Measurements from ENCODE around the gene SSR1. TPM values are rescaled to one million over a fixed set of nuclear protein-coding genes. Genes with fewer than 3 reads are reported as not detected.

Gene SSR1
- total and polyA plus RNA-seq, 2 of the 13 experiments (the other 11 are each of a cell fraction or from before 2014, with no cell fraction given), result 203 to 243 TPM

DNA sequence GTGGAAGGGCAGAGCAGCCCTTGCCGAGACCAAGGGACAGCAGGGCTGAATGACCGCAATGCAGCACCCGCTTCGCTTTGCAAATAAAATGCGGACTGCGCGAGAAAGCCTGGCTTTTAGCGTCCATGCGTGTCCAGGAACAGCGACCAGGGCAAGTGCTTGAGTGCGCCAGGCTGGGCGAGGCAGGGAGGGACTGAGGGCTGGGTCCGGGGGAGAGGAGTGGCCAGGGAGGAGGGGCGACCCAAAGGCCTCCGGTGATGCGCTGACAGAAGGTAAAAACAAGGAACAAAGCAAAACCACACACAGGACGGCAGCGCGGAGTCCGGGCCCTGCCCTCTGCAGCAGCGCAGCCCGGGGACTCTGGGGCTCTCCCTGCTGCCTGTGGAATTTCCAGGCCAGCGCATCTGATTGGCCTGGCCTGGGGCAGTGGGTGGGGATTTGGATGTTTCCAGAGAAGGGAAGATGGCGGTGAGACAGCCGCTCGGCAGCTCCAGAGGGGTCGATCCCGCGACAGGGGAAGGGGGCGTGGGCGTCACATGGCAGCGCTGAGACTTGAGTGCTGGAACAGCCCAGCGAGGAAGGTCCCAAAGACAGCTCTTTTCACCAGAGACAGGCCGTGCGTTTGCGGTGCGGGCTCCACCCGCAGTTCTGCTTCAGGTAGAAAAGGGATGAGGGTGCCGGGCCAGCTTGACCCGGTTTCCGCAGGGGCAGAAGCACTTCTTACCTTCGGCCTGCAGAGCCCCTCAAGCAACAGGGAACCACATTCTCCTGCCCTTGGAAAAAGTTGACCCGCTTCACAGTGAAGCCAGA is 51.8 kb downstream of the SSR1 start (continued):
- TF ChIP-seq, protein P1, sequence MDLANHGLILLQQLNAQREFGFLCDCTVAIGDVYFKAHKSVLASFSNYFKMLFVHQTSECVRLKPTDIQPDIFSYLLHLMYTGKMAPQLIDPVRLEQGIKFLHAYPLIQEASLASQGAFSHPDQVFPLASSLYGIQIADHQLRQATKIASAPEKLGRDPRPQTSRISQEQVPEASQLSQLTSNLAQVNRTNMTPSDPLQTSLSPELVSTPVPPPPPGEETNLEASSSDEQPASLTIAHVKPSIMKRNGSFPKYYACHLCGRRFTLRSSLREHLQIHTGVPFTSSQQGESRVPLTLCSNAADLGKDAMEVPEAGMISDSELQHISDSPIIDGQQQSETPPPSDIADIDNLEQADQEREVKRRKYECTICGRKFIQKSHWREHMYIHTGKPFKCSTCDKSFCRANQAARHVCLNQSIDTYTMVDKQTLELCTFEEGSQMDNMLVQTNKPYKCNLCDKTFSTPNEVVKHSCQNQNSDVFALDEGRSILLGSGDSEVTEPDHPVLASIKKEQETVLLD (CRISPR knock-in tag; IDR thresholded peaks at IDR 0.05; ENCODE audit: low read depth), result no peak
- TF ChIP-seq SAP130 (CRISPR knock-in tag; IDR thresholded peaks at IDR 0.05; ENCODE audit: low read depth), result peak; percentile 92
- peak; percentile 45; the same call in 1 of the 2 replicates for TF ChIP-seq THYN1 (CRISPR knock-in tag; IDR thresholded peaks at IDR 0.05; ENCODE audit: borderline replicate concordance, low read depth)
- 0 out of 2 replicates have a peak, but pooled peaks have one; percentile 62 for TF ChIP-seq RCOR2 (CRISPR knock-in tag; IDR thresholded peaks at IDR 0.05)
- TF ChIP-seq KMT2A (CRISPR knock-in tag; IDR thresholded peaks at IDR 0.05), result peak; percentile 85
- peak; percentile 86; the same call in 1 of the 2 replicates for TF ChIP-seq ZNF550 (CRISPR knock-in tag; IDR thresholded peaks at IDR 0.05; ENCODE audit: borderline replicate concordance)
- peak; percentile 68; the same call in 1 of the 2 replicates for TF ChIP-seq GABPB1 (CRISPR knock-in tag; IDR thresholded peaks at IDR 0.05)
- peak; percentile 56 for TF ChIP-seq NRL (CRISPR knock-in tag; IDR thresholded peaks at IDR 0.05; ENCODE audit: borderline replicate concordance)
- TF ChIP-seq, protein P2, sequence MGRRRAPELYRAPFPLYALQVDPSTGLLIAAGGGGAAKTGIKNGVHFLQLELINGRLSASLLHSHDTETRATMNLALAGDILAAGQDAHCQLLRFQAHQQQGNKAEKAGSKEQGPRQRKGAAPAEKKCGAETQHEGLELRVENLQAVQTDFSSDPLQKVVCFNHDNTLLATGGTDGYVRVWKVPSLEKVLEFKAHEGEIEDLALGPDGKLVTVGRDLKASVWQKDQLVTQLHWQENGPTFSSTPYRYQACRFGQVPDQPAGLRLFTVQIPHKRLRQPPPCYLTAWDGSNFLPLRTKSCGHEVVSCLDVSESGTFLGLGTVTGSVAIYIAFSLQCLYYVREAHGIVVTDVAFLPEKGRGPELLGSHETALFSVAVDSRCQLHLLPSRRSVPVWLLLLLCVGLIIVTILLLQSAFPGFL (CRISPR knock-in tag; IDR thresholded peaks at IDR 0.05), result no peak
- TF ChIP-seq ZNF3 (CRISPR knock-in tag; IDR thresholded peaks at IDR 0.05), result 0 out of 2 replicates have a peak, but pooled peaks have one; percentile 23
- no peak for TF ChIP-seq IKZF1 (IDR thresholded peaks at IDR 0.05)
- peak; percentile 29; the same call in 1 of the 2 replicates for TF ChIP-seq ZNF33B (CRISPR knock-in tag; IDR thresholded peaks at IDR 0.05)
- 0 out of 2 replicates have a peak, but pooled peaks have one; percentile 38 for TF ChIP-seq BCL6 (CRISPR knock-in tag; IDR thresholded peaks at IDR 0.05)
- TF ChIP-seq TEAD3 (CRISPR knock-in tag; optimal IDR thresholded peaks at IDR 0.05; ENCODE audit: borderline replicate concordance), result peak; percentile 91
- peak; percentile 21; the same call in 1 of the 2 replicates for TF ChIP-seq ZNF121 (CRISPR knock-in tag; IDR thresholded peaks at IDR 0.05)
- TF ChIP-seq, protein P3, sequence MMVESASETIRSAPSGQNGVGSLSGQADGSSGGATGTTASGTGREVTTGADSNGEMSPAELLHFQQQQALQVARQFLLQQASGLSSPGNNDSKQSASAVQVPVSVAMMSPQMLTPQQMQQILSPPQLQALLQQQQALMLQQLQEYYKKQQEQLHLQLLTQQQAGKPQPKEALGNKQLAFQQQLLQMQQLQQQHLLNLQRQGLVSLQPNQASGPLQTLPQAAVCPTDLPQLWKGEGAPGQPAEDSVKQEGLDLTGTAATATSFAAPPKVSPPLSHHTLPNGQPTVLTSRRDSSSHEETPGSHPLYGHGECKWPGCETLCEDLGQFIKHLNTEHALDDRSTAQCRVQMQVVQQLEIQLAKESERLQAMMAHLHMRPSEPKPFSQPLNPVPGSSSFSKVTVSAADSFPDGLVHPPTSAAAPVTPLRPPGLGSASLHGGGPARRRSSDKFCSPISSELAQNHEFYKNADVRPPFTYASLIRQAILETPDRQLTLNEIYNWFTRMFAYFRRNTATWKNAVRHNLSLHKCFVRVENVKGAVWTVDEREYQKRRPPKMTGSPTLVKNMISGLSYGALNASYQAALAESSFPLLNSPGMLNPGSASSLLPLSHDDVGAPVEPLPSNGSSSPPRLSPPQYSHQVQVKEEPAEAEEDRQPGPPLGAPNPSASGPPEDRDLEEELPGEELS (CRISPR knock-in tag; IDR thresholded peaks at IDR 0.05), result peak; percentile 77; the same call in 1 of the 2 replicates
- TF ChIP-seq, protein P4, sequence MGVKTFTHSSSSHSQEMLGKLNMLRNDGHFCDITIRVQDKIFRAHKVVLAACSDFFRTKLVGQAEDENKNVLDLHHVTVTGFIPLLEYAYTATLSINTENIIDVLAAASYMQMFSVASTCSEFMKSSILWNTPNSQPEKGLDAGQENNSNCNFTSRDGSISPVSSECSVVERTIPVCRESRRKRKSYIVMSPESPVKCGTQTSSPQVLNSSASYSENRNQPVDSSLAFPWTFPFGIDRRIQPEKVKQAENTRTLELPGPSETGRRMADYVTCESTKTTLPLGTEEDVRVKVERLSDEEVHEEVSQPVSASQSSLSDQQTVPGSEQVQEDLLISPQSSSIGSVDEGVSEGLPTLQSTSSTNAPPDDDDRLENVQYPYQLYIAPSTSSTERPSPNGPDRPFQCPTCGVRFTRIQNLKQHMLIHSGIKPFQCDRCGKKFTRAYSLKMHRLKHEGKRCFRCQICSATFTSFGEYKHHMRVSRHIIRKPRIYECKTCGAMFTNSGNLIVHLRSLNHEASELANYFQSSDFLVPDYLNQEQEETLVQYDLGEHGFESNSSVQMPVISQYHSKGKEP (CRISPR knock-in tag; IDR thresholded peaks at IDR 0.05), result peak; percentile 70; the same call in 1 of the 2 replicates
- peak; percentile 23; the same call in 1 of the 2 replicates for TF ChIP-seq NR2F2 (IDR thresholded peaks at IDR 0.05; ENCODE audit: borderline replicate concordance, low read depth)
- TF ChIP-seq ZKSCAN5 (CRISPR knock-in tag; IDR thresholded peaks at IDR 0.05), result no peak
- TF ChIP-seq, protein P5, sequence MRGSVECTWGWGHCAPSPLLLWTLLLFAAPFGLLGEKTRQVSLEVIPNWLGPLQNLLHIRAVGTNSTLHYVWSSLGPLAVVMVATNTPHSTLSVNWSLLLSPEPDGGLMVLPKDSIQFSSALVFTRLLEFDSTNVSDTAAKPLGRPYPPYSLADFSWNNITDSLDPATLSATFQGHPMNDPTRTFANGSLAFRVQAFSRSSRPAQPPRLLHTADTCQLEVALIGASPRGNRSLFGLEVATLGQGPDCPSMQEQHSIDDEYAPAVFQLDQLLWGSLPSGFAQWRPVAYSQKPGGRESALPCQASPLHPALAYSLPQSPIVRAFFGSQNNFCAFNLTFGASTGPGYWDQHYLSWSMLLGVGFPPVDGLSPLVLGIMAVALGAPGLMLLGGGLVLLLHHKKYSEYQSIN (CRISPR knock-in tag; IDR thresholded peaks at IDR 0.05; ENCODE audit: borderline replicate concordance), result no peak
